SK-N-MC (cell line): Measurements from ENCODE around the gene SMR3B.

Experiments used
- DNase-seq: peaks from one replicate; pipeline ENCODE4 v3.0.0-alpha.2; 2011; ENCODE audit warnings: low read depth, low spot score
- H3K27ac ChIP-seq: fragments of 200-600 bp; sonication (generic); 2 replicates; pipeline ENCODE4 v1.5.1; 2016; ENCODE audit warnings: mixed run types
- H3K36me3 ChIP-seq: fragments of 200-600 bp; sonication (generic); 2 replicates; pipeline ENCODE4 v1.6.1; 2017; ENCODE audit warnings: antibody characterized with exemption, low read length, mixed read lengths; ENCODE audit not compliant: insufficient read depth
- H3K4me3 ChIP-seq: fragments of 200-600 bp; sonication (generic); 2 replicates; pipeline ENCODE4 v1.5.1; 2016
- H3K9ac ChIP-seq: fragments of 200-600 bp; sonication (generic); 2 replicates; pipeline ENCODE4 v1.8.0; 2017; ENCODE audit warnings: mixed run types, mixed read lengths; ENCODE audit not compliant: insufficient read length
- H3K9me3 ChIP-seq: fragments of 200-600 bp; sonication (generic); 2 replicates; pipeline ENCODE4 v1.6.1; 2017; ENCODE audit warnings: low read depth, mild to moderate bottlenecking, antibody characterized with exemption, low read length, moderate library complexity, mixed read lengths
- EZH2 ChIP-seq: fragments of 200-600 bp; sonication (generic); IDR thresholded peaks from one replicate; pipeline ENCODE4 v1.6.1; 2017; ENCODE audit warnings: antibody characterized with exemption
- FOXP2 ChIP-seq: optimal IDR thresholded peaks from 2 replicates; pipeline ENCODE3; 2011; ENCODE audit warnings: mild to moderate bottlenecking, moderate library complexity; ENCODE audit not compliant: insufficient read depth; ENCODE audit errors: extremely low read length, control extremely low read depth
- POLR2AphosphoS5 ChIP-seq: IDR thresholded peaks from 2 replicates; pipeline ENCODE4 v1.6.1; 2012; ENCODE audit warnings: mild to moderate bottlenecking, low read depth, low read length, borderline replicate concordance

The SMR3B gene

DNA sequence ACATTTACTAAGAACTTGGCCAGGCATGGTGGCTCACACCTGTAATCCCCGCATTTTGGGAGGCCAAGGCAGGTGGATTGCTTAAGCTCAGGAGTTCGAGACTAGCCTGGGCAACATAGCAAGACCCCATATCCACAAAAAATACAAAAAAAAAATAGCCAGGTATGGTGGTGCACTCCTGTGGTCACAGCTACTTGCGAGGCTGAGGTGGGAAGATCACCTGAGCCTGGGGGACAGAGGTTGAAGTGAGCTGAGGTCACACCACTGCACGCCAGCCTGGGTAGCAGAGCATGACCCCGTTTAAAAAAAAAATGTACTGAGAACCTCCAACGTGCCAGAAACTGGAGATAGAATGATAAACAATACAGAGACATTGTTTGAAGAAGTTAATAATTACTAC lies 22.8 kb downstream of the SMR3B start:
- no peak for DNase-seq
- TF ChIP-seq EZH2 = no peak
- no peak for TF ChIP-seq FOXP2
- no peak for TF ChIP-seq POLR2AphosphoS5
- H3K36me3 ChIP-seq = no peaks in the 10 kb centered on the region
- H3K9ac ChIP-seq = no peak overlapping the region
- no peak overlapping the region for H3K27ac ChIP-seq
- H3K9me3 ChIP-seq = no peaks in the 10 kb centered on the region
- H3K4me3 ChIP-seq = no peak overlapping the region

DNA sequence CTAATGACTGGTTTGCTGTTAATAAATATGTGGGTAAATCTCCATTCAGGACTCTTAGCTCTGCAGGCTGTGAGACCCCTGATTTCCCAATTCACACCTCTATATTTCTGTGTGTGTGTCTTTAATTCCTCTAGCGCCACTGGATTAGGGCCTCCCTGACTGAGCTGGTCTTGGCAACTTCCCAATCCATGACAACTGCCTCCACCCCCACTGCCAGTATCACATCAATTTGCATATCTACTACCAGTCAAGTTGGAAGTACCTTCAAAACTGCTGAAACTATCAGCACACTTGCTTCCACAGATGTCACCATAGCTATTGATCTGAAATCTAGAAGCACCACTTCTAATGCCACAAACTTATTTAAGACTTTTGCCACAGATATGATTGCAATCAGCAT lies 42.4 kb downstream of the SMR3B start:
- no peak for TF ChIP-seq FOXP2
- TF ChIP-seq POLR2AphosphoS5 = no peak
- TF ChIP-seq EZH2 = no peak
- DNase-seq = no peak
- H3K27ac ChIP-seq = no peak overlapping the region
- H3K9me3 ChIP-seq = no peaks in the 10 kb centered on the region
- H3K9ac ChIP-seq = no peak overlapping the region
- H3K36me3 ChIP-seq = no peaks in the 10 kb centered on the region
- H3K4me3 ChIP-seq = no peak overlapping the region

- Histone ChIP-seq H3K4me3 (no peak overlapping the region), H3K36me3 (no peaks in the 10 kb centered on the region), H3K27ac (no peak overlapping the region), H3K9me3 (no peaks in the 10 kb centered on the region), H3K9ac (no peak overlapping the region)
- TF ChIP-seq FOXP2 (no peak), EZH2 (no peak), POLR2AphosphoS5 (no peak)
- no peak for DNase-seq
Measured at GRCh38 chr4:70426789-70427188, 43.9 kb downstream of the SMR3B start.

GRCh38 chr4:70437197-70437596 lies 54.3 kb downstream of the SMR3B start:
- no peaks in the 10 kb centered on the region for H3K9me3 ChIP-seq
- H3K9ac ChIP-seq = no peak overlapping the region
- no peak for DNase-seq
- no peak overlapping the region for H3K27ac ChIP-seq
- no peak overlapping the region for H3K4me3 ChIP-seq
- no peaks in the 10 kb centered on the region for H3K36me3 ChIP-seq
- TF ChIP-seq FOXP2 (no peak), EZH2 (no peak), POLR2AphosphoS5 (no peak)
